PFSK-1 (cell line): Measurements from ENCODE around the gene PTPN22.

Experiments used
- FOXP2 ChIP-seq: optimal IDR thresholded peaks from 2 replicates; pipeline ENCODE3; 2011; ENCODE audit warnings: borderline replicate concordance, control low read depth, inconsistent platforms; ENCODE audit not compliant: insufficient read depth; ENCODE audit errors: extremely low read length, extremely low read depth
- POLR2AphosphoS5 ChIP-seq: IDR thresholded peaks from 2 replicates; pipeline ENCODE4 v1.6.1; 2012; ENCODE audit warnings: low read depth, mild to moderate bottlenecking, control low read depth, low read length, moderate library complexity
- SIN3A ChIP-seq: IDR thresholded peaks from 2 replicates; pipeline ENCODE4 v1.6.1; 2012; ENCODE audit warnings: mild to moderate bottlenecking, low read length, moderate library complexity, borderline replicate concordance; ENCODE audit not compliant: insufficient read depth
- TAF1 ChIP-seq: IDR thresholded peaks from 2 replicates; pipeline ENCODE4 v1.6.1; 2012; ENCODE audit warnings: low read length, control low read depth, borderline replicate concordance; ENCODE audit not compliant: insufficient read depth
- TF ChIP-seq, protein P1 (sequence below), 2 experiments: IDR thresholded peaks; 2 replicates each; pipeline versions ENCODE4 v1.6.1 to v1.8.0; 2011 to 2012; ENCODE audit warnings: low read depth in 2 of 2, low read length in 2 of 2, control low read depth in 1 of 2, inconsistent platforms in 1 of 2, mild to moderate bottlenecking in 1 of 2, moderate library complexity in 1 of 2; ENCODE audit not compliant: insufficient read depth in 1 of 2

Gene PTPN22

DNA sequence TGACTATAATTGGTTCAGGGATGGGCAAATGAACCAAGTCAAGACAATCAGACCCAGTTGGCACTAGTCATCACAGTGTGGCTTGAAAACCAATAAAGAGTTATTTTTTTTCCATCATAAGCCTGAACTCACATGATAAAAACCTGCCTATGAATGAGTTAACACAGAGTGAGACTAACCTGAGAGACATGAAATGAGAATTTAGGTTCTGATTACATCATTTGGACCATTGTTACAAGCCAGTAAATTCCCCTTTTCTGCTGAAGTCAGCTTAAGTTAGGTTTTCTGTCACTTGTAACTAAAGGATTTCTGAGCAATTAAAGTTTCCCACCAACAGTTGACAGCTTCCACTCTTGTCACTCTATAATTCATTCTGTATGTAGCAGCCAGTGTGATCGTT is 49.6 kb downstream of the PTPN22 start:
- TF ChIP-seq, protein P1, sequence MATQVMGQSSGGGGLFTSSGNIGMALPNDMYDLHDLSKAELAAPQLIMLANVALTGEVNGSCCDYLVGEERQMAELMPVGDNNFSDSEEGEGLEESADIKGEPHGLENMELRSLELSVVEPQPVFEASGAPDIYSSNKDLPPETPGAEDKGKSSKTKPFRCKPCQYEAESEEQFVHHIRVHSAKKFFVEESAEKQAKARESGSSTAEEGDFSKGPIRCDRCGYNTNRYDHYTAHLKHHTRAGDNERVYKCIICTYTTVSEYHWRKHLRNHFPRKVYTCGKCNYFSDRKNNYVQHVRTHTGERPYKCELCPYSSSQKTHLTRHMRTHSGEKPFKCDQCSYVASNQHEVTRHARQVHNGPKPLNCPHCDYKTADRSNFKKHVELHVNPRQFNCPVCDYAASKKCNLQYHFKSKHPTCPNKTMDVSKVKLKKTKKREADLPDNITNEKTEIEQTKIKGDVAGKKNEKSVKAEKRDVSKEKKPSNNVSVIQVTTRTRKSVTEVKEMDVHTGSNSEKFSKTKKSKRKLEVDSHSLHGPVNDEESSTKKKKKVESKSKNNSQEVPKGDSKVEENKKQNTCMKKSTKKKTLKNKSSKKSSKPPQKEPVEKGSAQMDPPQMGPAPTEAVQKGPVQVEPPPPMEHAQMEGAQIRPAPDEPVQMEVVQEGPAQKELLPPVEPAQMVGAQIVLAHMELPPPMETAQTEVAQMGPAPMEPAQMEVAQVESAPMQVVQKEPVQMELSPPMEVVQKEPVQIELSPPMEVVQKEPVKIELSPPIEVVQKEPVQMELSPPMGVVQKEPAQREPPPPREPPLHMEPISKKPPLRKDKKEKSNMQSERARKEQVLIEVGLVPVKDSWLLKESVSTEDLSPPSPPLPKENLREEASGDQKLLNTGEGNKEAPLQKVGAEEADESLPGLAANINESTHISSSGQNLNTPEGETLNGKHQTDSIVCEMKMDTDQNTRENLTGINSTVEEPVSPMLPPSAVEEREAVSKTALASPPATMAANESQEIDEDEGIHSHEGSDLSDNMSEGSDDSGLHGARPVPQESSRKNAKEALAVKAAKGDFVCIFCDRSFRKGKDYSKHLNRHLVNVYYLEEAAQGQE (IDR thresholded peaks at IDR 0.05; ENCODE audit: insufficient read depth in 1 of 2, low read depth in 2 of 2, low read length in 2 of 2), result no peak
- TF ChIP-seq TAF1 (no peak), POLR2AphosphoS5 (no peak), SIN3A (no peak), FOXP2 (no peak)

DNA sequence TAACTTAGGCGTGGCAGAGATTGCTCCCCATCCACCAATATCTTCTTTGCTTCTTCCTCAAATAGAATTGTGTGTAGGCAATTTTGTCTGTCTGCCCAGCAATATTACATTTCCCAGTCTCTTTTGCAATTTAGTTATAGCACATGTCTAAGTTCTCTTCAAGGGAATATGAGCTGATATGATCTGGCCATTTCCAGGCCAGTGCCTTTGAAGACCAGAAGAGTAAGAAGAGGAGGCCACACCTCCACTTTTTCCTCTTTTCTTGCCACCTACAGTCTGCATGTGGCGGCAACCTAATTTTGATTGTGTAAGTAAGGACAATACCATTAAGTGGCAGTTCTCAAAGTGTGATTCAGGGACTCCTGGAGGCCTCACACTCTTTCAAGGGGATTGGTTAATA is 52.9 kb downstream of the PTPN22 start:
- TF ChIP-seq FOXP2 (no peak), POLR2AphosphoS5 (no peak), TAF1 (no peak), SIN3A (no peak)
- TF ChIP-seq, protein P1 (IDR thresholded peaks at IDR 0.05; ENCODE audit: insufficient read depth in 1 of 2, low read depth in 2 of 2, low read length in 2 of 2), result no peak

DNA sequence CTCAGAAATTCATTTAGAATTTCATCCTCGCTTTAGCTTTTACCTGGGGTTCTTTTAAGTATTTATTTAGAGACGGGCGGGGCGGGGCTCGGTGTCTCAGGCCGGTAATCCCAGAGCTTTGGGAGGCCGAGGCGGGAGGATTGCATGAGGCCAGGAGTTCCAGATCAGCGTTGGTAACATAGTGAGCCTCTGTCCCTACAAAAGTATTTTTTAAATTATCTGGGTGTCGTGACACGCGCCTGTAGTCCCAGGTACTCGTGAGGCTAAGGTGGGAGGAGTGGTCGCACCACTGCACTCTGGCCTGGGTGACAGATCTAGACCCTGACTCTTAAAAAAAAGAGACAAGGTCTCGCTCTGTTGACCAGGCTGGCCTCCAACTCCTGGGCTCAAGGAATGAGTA is 58.3 kb downstream of the PTPN22 start:
- TF ChIP-seq FOXP2 (no peak), TAF1 (no peak), SIN3A (no peak), POLR2AphosphoS5 (no peak)
- TF ChIP-seq, protein P1 (IDR thresholded peaks at IDR 0.05; ENCODE audit: insufficient read depth in 1 of 2, low read depth in 2 of 2, low read length in 2 of 2), result no peak

DNA sequence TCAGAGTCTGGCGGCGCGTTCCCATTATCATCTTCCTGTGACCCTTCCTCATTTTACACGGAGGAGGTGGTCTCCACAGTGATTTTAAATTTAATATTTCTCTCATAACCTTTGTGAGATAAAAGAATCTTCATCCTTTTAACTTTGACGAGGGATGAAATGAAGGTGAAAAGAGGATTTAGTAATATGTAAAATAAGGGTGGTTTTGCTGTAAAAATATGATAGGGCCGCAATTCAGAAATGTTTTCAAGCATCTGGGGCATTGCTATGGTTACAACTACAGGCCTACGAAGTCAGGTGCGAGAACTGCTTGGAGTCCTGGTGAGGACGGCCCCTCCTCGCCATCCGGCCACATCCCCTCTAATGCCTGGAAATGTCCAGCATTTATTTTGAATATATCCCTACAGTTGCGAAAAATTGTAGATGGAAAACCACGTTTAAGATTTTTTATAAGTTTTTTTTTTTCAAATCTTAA is 58.8 kb downstream of the PTPN22 start:
- TF ChIP-seq FOXP2 (no peak), TAF1 (no peak), SIN3A (no peak), POLR2AphosphoS5 (no peak)
- TF ChIP-seq, protein P1 (IDR thresholded peaks at IDR 0.05; ENCODE audit: insufficient read depth in 1 of 2, low read depth in 2 of 2, low read length in 2 of 2), result no peak
